Left hindlimb (tissue), 1 donor: ENCODE results near the gene FXYD2.
"Not testable (repeated sequence)": the region's sequence is repeated elsewhere in the genome, so short reads cannot be mapped to it uniquely, and the experiment has no call there.

ENCODE experiments used
- DNase-seq: peaks from one replicate; pipeline ENCODE4 v3.0.0-alpha.2; 2018

The FXYD2 gene

GRCh38 chr11:117819096-117820040 is 5.2 kb downstream of the FXYD2 start:
- peak; percentile 85 for DNase-seq

- no peak for DNase-seq
Observed at GRCh38 chr11:117818041-117818873, 6.3 kb downstream of the FXYD2 start.

- DNase-seq, result peak; percentile 83
Observed at GRCh38 chr11:117817368-117818040, 7.0 kb downstream of the FXYD2 start.

GRCh38 chr11:117816846-117817367 is 7.6 kb downstream of the FXYD2 start:
- DNase-seq, result no peak

- DNase-seq, result no peak
Observed at GRCh38 chr11:117816151-117816741, 8.3 kb downstream of the FXYD2 start.

- no peak for DNase-seq
Observed at GRCh38 chr11:117815262-117815803, 9.2 kb downstream of the FXYD2 start.

- DNase-seq, result peak; percentile 51
Observed at GRCh38 chr11:117814766-117815261, 9.7 kb downstream of the FXYD2 start.

GRCh38 chr11:117814204-117814765 is 10.3 kb downstream of the FXYD2 start:
- DNase-seq, result no peak

GRCh38 chr11:117810056-117810451 is 14.5 kb downstream of the FXYD2 start:
- not testable (repeated sequence) for DNase-seq

- peak; percentile 78 for DNase-seq
Observed at GRCh38 chr11:117809236-117810055, 15.1 kb downstream of the FXYD2 start.

- DNase-seq, result no peak
Observed at GRCh38 chr11:117808784-117809183, 15.8 kb downstream of the FXYD2 start.

GRCh38 chr11:117807482-117808327 is 16.8 kb downstream of the FXYD2 start:
- peak; percentile 66 for DNase-seq

- no peak for DNase-seq
Observed at GRCh38 chr11:117806846-117807245, 17.7 kb downstream of the FXYD2 start.

GRCh38 chr11:117805045-117805444 is 19.5 kb downstream of the FXYD2 start:
- no peak for DNase-seq

GRCh38 chr11:117803896-117804295 is 20.6 kb downstream of the FXYD2 start:
- DNase-seq, result no peak

- DNase-seq, result no peak
Observed at GRCh38 chr11:117799634-117800033, 24.9 kb downstream of the FXYD2 start.

GRCh38 chr11:117796872-117797529 is 27.5 kb downstream of the FXYD2 start, which contains the start of gene DSCAML1:
Gene DSCAML1, minus strand, starts transcription at chr11:117797216. Its CDS starts 137 bp downstream, at chr11:117797079.
- no peak for DNase-seq

- no peak for DNase-seq
Observed at GRCh38 chr11:117796456-117796871, 28.1 kb downstream of the FXYD2 start.
